NAMALWA (cell line): Measurements from ENCODE around the gene SPHK1.
A peak's percentile ranks its signal among the peaks of the same experiment; 100 is the strongest.
"Not testable (repeated sequence)": the region's sequence is repeated elsewhere in the genome, so short reads cannot be mapped to it uniquely, and the experiment has no call there.

Experiments used
- DNase-seq: peaks from one replicate; pipeline ENCODE4 v3.0.0-alpha.2; 2015; ENCODE audit warnings: low spot score

The SPHK1 gene, protein sequence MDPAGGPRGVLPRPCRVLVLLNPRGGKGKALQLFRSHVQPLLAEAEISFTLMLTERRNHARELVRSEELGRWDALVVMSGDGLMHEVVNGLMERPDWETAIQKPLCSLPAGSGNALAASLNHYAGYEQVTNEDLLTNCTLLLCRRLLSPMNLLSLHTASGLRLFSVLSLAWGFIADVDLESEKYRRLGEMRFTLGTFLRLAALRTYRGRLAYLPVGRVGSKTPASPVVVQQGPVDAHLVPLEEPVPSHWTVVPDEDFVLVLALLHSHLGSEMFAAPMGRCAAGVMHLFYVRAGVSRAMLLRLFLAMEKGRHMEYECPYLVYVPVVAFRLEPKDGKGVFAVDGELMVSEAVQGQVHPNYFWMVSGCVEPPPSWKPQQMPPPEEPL

GRCh38 chr17:76384222-76384986, at the start of gene SPHK1:
Gene SPHK1 (plus strand): TSS chr17:76384609. CDS start chr17:76385645, 1,036 bp downstream.
- DNase-seq = peak; percentile 76

DNA sequence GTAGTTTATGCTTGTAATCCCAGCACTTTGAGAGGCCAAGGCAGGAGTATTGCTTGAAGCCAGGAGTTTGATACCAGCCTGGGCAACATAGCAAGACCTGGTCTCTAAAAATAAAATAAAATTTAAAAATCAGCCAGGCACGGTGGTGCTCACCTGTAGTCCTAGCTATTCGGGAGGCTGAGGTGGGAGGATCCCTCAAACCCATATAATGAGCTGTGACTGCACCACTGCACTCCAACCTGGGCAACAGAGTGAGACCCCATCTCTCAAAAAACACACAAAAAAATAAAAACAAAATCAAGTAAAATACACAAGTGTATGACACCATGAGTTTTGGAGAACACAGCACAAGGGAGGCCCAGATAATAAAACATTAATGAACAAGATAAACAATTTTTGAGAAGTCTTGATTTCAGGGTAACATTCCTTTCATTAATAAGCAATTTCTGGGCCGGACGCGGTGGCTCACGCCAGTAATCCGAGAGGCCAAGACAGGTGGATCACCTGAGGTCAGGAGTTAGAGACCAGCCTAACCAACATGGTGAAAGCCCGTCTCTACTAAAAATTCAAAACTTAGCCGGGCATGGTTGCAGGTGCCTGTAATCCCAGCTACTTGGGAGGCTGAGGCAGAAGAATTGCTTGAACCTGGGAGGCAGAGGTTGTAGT, 48.6 kb upstream of the SPHK1 start:
- DNase-seq = no peak

GRCh38 chr17:76336756-76337412, 47.5 kb upstream of the SPHK1 start:
- DNase-seq = no peak

- no peak for DNase-seq
Measured at GRCh38 chr17:76337413-76337777, 47.0 kb upstream of the SPHK1 start.

DNA sequence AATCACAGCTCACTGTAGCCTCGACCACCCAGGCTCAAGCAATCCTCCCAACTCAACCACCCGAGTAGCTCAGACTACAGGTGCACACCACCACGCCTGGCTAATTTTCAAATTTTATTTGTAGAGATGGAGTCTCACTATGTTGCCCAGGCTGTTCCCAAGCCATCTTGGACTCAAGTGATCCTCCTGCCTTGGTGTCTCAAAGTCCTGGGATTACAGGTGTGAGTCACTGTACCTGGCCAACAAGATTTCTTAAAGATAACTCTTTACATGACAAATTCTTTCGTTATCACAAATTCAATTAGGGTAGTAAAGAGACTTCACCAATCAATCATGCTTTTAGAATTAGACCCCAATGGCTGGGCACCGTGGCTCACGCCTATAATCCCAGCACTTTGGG, 43.1 kb upstream of the SPHK1 start:
- DNase-seq = no peak

- no peak for DNase-seq
Measured at GRCh38 chr17:76343106-76343505, 41.3 kb upstream of the SPHK1 start.

- DNase-seq = no peak
Measured at GRCh38 chr17:76345377-76345974, 38.9 kb upstream of the SPHK1 start.

- not testable (repeated sequence) for DNase-seq
Measured at GRCh38 chr17:76346936-76347335, 37.5 kb upstream of the SPHK1 start.

DNA sequence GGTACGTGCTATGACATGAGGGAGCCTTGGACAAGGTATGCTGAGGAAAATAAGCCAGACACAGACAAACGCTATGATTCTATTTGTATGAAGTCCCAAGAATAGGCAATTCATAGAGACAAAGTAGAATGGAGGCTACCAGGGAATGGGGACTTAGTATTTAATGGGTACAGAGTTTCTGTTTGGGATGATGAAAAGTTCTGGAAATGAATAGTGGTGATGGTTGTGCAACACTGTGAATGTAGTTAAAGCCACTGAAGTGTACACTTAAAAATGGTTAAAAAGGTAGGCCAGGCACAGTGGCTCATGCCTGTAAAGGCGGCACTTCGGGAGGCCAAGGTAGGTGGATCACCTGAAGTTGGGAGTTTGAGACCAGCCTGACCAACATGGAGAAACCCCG, 33.9 kb upstream of the SPHK1 start:
- no peak for DNase-seq

DNA sequence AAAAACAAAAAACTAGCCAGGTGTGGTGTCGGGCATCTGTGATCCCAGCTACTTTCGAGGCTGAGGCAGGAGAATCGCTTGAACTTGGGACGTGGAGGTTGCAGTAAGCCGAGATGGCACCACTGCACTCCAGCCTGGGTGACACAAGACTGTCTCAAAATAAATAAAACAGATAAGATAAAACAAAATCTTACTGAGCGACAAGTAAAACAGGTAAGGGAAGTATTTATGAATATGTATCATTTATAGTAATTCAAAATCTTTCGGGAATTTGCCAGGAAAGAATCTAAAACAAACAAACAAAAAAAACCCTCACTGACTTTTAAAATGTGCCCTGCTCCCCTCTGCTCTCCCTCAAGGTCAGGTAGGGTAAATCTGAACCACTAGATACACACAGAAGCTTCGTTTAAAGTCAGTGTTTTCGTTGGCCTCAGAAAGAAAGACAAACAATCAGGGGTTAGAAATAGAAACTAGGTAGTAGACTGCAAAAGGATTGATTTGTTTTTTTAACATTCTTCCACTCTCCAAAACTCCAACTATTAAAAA, 32.8 kb upstream of the SPHK1 start:
- DNase-seq = no peak

DNA sequence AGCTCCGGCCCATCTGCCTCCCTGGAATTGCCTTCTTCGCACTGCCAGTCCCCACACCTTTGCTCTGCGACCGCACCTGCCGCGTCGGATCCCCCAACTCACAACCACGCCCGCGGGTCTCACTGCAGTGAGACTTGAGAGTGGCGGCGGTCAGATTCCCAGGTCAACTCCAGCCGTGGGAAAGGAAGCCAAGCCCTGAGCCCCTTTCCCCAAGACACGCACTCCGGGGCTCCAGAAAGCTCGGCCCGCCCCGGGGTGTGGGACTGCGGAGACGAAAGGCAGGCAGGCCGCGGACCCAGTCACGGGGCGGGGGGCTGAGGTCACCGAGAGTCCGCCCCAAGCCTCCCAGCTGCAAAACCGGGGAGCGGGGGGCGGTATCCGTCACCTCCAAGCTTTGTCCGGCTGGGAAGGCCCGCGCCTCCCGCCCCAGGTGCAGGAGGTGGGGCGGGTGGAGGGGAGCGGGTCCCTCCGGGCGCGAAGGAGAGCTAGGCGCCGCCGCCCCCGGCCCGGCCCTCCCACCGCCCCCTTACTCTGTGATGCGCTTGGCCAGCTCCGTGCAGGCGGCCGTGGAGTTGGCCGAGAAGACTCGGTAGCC, 31.3 kb upstream of the SPHK1 start:
- peak; percentile 28 for DNase-seq

DNA sequence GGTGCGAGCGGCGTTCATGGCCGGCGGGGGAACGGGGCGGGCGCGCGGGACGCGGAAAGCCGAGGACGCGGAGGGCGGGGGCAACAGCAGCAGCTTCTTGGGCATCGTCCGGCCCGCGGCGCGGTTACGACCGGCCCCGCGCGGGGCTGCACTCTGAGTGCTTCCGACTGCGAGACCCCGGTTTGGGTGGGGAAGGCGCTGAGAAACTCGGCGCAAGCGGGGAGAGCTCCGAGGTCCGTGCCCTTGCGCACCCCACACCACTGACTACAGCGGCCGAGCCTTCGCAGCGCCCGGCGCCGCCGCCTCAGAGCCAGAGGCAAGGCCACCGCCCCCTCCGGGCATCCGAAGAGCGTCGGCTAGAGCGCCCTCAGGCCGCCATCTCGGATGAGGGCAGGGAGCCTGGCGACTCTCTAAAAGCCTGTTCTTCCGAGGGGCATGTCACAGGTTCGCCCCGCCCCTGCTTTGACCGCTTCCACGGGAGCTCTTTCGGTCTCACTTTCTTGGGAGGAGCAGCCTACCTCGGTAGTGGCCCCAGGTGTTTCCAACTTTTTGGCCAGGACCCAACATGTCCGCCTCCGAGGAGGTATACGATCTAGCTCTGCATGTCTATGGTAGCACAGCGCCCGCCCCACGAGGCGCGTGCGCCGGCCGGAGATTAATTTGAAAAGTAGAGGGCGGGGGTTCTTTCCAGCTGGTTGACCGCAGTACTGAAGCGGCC, 30.7 kb upstream of the SPHK1 start, which contains the start of gene PRPSAP1:
TSS of gene PRPSAP1 (minus strand) at position 318 of the 718 bp plus-strand sequence. CDS start at position 105, 213 bp downstream.
- peak; percentile 93 for DNase-seq

DNA sequence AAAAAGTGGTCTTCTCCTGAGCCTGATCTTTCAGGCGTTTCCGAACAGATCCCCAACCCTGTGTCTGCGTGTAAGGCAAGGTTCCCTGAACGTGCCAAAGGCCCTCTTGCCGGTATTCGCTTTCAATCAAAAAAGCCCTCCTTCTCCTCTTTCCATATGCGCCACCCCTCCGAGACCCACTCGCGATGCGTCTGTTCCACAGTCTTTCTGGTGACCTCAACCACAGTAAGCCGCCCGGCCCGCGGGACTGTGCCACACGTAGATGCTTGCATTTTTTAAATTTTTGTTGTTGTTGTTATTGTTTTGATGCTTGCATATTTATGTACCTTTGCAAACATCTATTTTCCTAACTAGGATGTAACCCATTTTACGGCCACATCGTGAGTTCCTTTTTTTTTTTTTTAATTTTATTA, 30.1 kb upstream of the SPHK1 start:
- no peak for DNase-seq

- peak; percentile 31 for DNase-seq
Measured at GRCh38 chr17:76354747-76355310, 29.6 kb upstream of the SPHK1 start.

GRCh38 chr17:76356803-76357456, 27.5 kb upstream of the SPHK1 start:
- DNase-seq = peak; percentile 37

DNA sequence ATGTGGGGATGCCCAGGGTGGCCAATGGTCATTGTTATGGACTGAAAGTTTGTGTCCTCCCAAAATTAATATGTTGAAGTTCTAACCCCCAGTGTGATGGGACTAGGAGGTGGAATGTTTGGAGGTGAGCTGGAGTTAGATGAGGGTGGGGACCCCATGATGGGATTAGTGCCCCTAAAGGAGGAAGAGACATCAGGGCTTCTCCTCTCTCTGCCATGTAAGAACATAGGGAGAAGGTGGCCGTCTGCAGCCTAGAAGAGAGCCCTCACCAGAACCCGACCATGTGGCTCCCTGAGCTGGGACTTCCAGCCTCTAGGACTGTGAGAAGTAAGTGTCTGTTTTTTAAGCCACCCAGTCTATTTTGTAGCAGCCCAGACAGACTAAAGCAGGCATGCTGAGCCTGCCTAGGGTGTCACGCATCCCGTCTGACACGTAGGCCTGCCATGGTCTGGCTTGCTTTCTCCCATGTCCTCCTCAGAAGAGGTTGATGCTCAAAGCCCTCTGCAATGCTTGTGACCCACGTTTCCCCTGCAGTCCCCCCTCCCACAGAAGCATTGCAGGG, 26.7 kb upstream of the SPHK1 start:
- DNase-seq = no peak

DNA sequence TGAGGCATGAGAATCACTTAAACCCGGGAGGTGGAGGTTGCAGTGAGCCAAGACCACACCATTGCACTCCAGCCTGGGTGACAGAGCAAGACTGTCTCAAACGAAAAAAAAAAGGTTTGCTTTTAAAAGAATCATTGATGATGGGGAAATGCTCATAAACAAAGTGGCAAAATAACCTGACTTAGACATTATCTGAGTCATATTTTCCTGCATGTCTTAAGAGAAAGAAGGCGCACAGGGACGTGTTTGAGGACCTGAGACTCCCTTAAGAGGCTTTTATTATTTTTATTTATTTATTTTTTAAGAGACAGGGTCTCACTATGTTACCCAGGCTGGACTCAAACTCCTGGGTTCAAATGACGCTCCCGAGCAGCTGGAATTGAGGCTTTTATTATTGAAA, 25.0 kb upstream of the SPHK1 start:
- DNase-seq = no peak

DNA sequence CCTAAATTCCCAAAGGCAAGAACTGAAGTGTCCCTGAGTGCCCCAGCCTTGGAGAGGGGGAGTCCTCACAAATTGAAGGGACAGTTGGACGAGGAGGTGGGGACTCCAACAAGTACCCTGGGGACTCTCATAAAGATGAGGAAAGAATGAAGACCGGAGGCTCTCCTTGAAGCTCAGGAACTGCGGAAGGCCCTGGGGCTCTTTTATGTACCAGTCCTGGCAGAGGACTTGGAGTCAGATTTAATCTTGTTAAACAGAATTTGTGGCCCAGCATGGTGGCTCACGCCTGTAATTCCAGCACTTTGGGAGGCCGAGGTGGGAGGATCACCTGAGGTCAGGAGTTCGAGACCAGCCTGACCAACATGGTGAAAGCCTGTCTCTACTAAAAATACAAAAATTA, 24.6 kb upstream of the SPHK1 start:
- not testable (repeated sequence) for DNase-seq

DNA sequence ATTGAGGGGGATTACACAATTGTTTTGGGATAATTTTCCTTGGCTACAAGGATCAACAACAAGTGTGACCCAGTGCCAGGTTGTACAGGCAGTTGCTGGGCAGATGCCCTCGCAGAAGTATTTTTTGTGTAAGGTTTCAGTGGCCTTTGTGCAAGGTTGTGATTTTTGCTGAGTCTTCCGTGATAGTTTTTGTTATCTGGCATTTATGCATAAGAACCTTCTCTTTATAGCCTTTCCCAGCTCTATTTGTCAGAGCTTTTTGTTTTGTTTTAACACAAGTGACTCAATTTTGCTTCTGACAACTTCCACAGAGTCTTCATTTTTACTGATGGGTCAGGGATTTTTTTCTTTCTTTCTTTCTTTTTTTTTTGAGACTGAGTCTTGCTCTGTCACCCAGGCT, 23.9 kb upstream of the SPHK1 start:
- no peak for DNase-seq
